Measurements from ENCODE around the gene SLC39A10.

- TF ChIP-seq EZH2phosphoT487 (IDR thresholded peaks at IDR 0.05; ENCODE audit: insufficient read depth, low read depth) (no peak), EZH2 (IDR thresholded peaks at IDR 0.05; ENCODE audit: insufficient read depth, poor library complexity, severe bottlenecking) (no peak)
Measured at GRCh38 chr2:195763866-195764265, 106.8 kb downstream of the SLC39A10 start.

Data from GM23248 (cell line).